RPMI8226 (cell line): ENCODE data around the gene TSC22D2.

Experiments
- DNase-seq: peaks from one replicate; pipeline ENCODE4 v3.0.0-alpha.2; 2015

Gene TSC22D2

DNA sequence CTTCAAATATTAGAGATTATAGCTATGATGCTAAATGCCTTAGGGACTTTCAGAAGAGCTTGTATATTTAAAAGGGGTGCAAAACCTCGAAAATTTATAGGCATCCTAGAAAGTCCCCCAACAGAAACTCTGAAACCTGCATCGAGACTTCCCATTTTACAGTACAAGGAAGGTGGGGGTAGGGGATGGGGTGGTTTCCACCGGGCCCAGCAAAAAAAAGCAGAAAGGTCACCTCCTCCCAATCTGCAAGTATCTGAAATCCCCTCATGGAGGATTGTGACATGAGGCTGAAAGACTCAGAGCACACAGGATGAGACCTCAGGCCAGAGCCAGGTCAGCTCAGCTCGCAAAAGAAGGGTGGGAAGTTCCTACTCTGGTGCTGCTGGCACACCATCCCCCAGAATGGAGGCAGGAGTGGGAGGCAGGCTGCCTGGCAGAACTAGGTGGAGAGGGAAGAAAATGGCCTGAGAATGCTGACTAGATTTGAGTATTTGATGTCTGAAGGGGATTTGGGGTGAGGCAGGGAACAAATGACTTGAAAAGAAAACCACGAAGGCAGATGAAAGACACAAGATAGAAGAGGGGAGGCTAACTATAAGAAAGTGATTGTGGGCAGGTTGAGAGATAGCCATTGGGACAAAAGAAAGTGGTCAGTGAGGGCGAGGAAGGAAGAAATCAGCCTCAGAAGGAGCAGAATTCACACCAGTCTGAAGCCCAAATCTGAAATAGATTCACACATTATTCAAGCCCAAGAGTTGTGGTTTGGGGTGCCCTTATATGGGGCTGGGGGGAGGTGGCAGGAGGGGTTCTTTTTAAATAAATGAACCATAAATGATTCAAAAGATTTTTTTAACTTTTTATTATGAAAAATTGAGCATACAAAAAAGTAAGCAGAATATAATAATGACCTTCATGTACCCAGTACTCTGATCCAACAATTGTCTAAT, 22.5 kb upstream of the TSC22D2 start:
- no peak for DNase-seq

DNA sequence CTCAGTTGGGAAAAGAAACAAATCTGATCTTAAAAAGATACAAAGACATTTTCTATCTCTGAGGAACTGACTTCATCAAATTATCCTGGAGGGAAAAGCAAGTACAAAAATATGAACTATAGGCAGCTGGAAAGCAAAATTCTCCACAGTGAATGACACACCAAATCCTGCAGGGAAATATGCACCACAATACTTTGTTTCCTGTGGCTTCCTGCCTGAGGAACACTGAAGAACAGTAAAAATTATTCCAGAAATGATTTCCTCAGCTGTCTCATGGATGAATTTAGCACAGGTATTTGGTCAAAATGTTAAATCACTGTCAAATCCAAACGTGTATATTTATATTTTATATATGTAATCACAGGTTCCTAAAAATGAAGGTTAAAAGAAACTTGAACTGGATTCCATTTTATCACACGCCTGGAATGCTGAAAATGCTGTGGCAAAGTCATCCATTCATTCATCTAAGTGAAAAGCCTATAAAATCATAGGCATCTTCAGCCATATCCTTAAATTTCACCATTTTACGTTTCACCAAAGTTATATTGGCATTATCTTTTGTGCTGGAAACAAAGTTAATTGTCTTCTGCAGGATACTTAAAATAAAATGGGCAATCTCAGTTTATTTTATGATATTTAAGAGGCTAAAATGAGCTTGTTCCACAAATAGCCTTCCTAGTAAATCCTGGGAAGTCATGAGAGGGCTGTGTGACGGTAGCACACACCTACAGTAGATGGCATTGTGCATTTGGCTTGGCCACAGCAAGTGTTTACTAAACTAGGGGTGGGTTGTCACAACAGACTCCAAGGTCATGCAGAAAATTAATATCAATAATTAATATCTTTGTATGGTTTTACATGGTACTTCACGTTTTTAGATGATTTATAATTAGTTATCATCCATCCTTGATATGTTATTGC, 19.3 kb upstream of the TSC22D2 start:
- DNase-seq, result no peak

DNA sequence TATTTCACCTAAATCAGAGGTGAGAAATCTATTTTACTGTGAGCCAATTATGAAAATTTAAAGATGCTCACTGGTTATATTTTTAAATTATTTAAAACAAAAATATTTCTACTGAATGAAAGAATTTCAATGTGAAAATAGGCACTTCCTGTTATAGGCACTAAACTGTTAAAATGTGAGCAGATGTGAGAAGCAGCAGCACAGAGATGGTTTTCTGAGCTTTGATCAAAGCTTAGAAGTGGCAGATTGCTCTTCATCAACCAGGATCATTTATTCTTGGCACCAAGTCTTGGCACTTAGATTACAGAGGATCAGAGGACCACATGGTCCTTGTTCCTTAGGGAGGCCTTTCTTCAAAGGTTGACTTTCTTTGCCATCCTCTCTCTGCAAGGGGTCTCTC, 18.0 kb upstream of the TSC22D2 start:
- DNase-seq, result no peak

GRCh38 chr3:150391161-150391560, 16.9 kb upstream of the TSC22D2 start:
- DNase-seq, result no peak

- DNase-seq, result no peak
Measured at GRCh38 chr3:150393745-150394144, 14.4 kb upstream of the TSC22D2 start.

DNA sequence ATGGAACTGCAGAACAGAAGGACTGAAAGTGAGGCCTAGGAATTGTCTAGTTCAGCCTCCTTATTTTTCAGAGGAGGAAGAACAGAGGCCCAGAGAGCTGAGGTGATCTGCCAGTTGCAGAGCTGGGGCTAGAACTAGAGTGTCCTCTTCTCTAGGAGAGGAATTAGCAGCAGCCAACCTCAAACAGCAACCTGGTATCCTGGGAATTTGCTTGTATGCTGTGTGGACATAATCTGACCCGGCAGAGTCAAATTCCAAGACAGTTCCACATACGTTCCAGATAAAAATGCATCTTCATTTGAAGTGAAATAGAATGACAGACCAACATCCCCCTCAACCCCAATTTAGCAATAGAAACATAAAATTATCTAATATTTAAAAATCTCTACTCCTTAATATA, 13.5 kb upstream of the TSC22D2 start:
- no peak for DNase-seq

GRCh38 chr3:150396491-150396890, 11.6 kb upstream of the TSC22D2 start:
- DNase-seq, result no peak

GRCh38 chr3:150396956-150397550, 11.0 kb upstream of the TSC22D2 start:
- no peak for DNase-seq

DNA sequence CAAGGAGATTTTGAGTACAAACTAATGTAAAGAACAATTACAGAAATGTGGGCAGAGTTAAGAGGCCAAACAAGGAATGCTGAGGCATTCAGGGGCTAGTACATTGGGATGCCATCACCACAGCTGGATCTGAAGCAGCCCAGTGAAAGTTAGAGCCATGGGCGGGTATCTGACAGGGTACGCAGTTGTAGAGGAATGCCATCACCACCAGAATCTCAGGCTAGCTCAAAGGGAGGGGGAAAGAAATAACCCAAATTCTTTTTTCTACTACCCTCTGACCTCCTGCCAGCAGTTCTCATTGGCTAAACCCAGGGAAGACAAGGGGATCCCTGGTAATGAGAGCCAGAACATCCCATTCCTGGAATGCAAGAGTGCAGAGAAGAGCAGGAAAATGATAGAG, 9.0 kb upstream of the TSC22D2 start:
- DNase-seq, result no peak

- no peak for DNase-seq
Measured at GRCh38 chr3:150401285-150401684, 6.8 kb upstream of the TSC22D2 start.

DNA sequence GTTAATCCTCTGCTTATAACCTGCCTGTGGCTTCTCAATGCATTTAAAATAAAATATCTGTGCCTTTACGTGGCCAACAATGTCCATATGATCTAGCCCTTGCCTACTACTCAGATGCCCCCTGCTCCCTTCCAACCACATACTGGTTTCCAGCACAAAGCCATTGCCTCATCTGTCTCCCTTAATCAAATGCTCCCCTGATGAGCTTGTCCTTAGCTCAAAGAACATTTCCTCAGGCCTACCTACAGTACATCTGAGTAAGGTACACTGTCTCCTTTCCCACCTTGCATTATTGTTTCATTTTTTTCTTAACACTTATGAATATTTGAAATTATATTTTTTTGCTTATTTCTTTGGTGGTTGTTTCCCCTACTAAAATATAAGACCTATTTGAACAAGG, 5.9 kb upstream of the TSC22D2 start:
- DNase-seq, result no peak

- DNase-seq, result no peak
Measured at GRCh38 chr3:150404023-150404422, 4.1 kb upstream of the TSC22D2 start.

DNA sequence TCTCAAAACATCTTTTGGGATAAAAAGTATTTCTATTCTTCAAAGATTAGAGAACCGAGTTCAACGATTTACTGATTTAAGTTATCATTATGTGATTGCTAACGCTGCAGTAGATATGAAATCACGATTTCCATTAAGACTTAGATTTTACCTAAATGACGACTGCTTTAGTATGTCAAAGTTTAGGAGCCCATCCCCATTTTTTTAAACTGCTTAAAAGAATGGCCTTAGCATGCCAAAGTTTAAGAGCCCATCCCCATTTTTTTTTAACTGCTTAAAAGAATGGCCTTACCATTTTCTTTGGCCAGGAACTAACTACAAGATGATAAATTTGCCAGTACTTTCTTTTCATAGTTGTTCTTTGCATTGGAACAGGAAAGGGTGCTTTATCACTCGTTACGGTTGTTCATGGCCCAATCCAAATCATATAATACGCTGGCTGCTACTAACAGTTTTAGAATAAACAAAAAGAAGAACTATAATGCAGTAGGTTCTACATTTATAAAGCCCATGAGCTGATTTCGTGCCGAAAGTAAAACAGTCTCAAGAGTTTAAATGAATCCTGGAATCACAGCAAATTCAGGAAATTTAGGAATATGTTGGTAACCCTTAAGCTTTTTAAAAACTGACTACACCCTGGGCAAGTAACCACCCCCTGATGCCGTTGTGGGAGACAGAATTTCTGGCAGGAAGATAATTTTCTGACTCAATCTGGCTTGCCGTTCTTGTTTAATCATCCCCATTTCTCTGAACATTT, 869 bp upstream of the TSC22D2 start:
- peak; percentile 13 for DNase-seq

DNA sequence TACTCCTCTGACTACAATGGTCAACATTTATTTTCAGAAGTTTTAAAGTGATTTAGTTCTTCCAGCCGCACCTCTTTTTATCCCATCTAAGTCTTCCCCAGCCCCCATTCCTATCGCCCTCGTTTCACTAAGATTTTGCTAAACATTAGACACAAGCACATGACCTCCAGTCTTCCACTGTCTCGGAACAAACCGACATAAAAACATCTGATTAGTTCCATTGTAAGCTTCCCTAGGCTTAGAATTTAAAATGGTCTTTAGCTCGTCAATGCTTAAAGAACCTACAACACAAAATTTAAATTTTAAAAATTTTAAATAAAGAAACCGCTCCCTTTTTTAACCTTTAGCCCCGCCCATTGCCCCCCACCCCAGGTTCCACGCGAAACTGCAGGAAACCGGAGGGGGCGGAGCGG, 284 bp upstream of the TSC22D2 start:
- DNase-seq, result no peak

DNA sequence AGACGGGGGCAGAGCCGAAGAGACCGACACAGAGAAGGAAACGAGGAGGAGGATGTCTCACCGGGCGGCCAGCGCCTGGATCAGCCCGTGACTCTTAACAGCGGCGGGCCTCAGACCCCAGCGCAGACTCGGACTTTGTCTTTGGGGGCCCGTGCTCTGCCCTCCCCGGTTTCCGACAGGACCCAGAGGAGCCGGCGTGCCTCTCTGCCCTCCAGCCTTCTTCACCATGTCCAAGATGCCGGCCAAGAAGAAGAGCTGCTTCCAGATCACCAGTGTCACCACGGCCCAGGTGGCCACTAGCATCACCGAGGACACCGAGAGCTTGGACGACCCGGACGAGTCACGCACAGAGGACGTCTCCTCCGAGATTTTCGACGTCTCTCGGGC, 1.0 kb downstream of the TSC22D2 start:
- DNase-seq, result peak; percentile 48

- peak; percentile 88 for DNase-seq
Measured at GRCh38 chr3:150409512-150410310, 1.6 kb downstream of the TSC22D2 start.

GRCh38 chr3:150410311-150411105, 2.4 kb downstream of the TSC22D2 start:
- peak; percentile 74 for DNase-seq

GRCh38 chr3:150411106-150411460, 3.0 kb downstream of the TSC22D2 start:
- no peak for DNase-seq

GRCh38 chr3:150411546-150411945, 3.4 kb downstream of the TSC22D2 start:
- no peak for DNase-seq

- peak; percentile 15 for DNase-seq
Measured at GRCh38 chr3:150411976-150412375, 3.9 kb downstream of the TSC22D2 start.
